CMK (cell line): Measurements from ENCODE around the gene NFIX.

Experiments used
- DNase-seq: peaks from one replicate; pipeline ENCODE4 v3.0.0-alpha.2; 2010; ENCODE audit warnings: low read depth

Gene NFIX

DNA sequence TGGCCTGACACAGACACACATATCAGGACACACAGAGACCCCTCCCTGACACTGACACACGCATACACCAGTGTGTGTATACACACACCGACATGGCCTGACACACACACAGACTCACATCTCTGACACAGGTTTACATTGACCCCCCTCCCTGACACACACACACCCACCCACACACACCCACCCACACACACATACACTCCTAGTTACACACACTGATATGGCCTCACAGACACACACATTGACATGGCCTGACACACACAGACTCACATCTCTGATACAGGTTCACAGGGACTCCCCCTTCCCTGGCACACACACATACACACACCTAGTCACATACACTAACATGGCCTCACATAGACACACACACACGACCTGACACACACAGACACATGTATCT, 4.4 kb upstream of the NFIX start:
- DNase-seq, result no peak

- no peak for DNase-seq
These were observed 4.0 kb upstream of the NFIX start for GRCh38 chr19:12991296-12991695.

GRCh38 chr19:12992729-12993128, 2.5 kb upstream of the NFIX start:
- no peak for DNase-seq

DNA sequence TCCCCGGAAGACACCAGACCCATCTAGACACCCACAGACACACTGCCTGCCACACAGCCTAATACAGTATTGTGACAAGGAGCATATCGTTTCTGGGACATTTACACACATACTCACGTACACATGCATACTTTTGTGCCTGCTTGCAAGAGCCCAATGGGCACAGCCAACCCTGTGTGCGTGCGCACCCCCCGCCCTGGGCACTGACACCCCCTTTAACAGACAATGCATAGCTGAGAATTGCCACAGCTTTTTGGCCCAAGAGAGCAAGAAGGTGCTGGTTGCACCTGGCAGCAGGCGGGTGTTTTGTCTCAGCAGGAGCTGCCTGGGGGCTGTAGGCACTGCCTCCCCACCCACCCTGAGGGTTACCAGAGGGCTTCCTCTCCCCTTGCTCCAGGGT, 1.7 kb upstream of the NFIX start:
- DNase-seq, result no peak

GRCh38 chr19:12995596-12996405, 526 bp downstream of the NFIX start:
- peak; percentile 45 for DNase-seq

DNA sequence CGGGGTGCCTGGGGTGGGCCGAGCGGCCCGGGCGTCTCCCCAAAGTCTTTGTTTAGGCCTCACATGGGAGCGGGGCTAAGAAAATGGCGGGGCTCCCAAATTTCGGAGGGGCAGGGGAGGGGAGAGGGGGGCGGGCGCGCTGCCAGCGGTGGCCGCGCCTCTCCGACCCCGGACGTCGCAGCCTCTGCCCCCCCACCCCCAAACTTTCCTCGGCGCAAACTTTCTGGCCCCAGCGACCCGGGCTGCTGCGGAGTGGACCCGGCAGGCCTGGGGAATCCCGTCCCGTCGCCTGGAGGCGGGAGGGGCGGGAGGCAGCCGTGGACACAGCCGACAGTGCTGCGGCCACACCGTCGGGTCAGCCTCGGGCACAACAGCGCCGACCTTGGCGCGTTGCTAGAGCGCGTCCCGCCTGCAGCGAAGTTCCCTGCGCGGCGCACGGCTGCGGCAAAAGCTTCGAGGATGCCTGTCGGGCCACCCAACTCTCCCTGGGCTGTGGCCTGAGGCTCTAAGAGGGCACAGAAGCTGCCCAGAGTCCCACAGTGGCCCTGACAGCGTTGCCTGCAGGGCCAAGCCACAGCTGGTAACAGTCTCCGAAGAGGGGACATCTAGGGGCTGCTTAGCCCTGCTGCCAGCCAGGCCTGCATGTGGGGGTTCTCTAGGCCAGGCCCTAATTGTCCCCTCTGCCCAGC, 1.3 kb downstream of the NFIX start:
- DNase-seq, result no peak

DNA sequence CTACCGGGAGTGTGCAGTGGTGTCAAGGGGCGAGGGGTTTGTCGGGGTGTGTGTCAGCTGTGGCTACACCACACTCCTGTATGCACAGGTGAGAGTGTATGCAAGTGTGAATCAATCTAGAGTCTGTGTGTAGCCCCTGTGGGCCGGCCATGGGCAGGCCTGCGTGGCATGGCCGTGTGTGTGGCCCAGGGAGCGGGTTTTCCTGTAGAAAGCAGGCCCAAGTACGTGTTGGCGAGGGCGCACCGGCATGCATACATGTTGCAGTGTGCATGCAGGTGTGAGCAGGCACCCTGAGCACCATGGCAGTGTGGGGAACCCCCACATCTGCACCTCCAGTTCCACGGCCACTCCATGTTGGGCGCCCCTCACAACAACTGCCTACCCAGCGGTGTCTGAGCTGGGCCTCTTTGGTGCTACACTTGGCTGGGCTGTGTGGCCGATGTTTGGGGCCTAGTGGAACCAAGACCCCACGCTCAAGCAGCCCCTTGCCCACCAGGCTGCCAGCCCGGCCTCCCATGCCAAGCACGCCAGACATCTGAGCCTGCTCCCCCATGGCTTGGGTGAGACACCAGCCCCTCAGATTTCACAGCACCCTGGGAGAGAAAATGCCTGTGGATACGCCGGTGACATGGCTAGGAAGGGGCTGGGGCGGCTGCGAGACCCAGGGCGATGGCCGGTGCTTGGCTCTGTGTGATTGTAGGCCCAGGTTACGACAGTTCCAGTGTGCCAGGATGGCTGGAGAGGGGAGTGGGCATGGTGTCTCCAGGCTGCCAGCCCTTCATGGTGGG, 2.1 kb downstream of the NFIX start:
- DNase-seq, result no peak

DNA sequence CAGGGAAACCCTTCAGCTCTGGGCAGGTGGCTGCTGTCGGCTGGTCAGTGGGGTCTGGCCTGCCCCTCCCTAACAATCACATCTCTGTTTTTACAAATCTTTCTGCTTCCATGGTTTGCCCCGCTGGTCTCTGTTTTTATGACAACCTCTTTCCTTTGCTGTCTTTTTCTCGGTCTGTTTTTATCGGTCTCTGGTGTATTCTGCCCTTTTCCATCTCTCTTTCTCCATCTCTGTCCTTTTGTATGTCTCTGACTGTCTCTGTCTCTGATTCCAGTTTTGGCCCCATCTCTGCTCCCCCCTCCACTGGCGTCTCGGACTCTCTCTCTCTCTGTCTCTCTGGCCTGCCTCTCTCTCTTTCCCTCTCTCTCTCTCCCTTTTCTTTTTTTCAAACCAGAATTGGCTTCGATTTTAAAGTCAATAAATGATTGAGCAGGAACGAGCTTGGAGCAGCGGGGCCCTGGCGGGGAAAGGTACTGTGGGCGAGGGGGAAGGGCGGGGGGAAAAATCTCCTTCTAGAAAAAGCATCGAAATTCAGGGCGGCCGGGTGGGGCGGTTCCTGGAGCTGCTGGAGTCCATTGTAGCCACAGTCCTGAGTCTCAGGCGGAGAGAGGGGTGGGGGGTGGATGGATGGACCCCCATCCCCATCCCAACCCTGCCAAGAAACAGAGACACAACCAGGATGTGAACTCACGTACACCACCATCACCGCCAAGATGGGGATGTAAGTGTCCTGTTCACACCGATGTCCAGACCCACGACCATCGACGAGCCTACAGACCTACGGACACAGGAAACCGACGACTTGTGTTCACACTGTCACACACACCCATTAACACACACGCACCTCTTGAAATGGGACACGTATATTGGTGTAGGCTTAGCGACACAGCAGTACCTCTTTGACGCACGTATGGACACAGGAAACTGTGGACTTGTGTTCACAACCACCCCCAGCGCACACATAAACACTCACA, 3.0 kb downstream of the NFIX start:
- no peak for DNase-seq

DNA sequence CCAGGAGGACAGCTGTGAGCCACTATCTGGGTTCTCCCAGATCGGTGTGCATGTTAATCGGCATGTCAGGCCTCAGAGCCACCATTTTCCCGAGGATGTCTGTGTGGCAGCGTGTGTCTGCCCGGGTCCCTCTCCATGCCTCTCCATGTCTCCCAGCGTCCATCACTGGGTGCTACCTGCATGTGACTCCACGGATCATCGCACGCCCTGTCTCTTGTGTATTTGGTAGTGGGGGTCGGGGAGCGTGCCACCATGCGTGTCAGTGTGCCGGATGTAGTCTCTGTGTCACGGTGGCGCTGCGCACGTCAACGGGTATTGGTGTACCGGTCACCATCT, 5.9 kb downstream of the NFIX start:
- no peak for DNase-seq

DNA sequence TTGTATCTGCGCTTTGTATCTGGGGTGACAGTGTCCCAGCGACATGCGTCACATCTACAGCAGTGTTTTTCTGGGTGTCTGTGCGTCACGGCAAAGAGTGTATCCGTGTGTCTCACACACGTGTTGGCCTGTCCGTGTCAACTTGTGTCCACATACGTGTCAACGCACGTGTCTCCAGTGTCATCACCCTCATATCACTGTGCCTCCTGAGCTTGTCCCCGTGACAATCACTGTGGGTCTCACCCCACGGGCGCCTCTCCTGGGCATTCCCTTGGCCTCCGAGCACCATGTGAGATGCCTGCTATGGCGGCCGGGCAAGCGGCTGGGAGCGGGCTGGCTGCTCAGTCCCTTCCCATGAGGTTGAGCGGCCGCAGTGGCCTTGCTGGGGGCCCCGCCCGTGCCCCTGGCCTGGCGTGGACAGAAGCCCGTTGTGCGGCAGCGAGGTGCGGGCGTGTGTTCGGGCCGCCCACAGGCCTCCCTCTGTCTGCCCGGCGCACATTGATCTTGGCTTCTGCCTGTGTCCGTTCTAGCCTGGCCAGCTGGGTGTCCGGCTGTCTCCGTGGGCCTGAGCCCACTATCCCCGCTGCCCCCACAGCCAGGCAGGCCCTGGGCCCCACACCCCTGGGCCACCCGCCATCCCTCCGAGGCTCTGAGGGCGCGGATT, 6.4 kb downstream of the NFIX start:
- no peak for DNase-seq

- no peak for DNase-seq
These were observed 7.1 kb downstream of the NFIX start for GRCh38 chr19:13002166-13002898.

- no peak for DNase-seq
These were observed 7.8 kb downstream of the NFIX start for GRCh38 chr19:13003081-13003480.

DNA sequence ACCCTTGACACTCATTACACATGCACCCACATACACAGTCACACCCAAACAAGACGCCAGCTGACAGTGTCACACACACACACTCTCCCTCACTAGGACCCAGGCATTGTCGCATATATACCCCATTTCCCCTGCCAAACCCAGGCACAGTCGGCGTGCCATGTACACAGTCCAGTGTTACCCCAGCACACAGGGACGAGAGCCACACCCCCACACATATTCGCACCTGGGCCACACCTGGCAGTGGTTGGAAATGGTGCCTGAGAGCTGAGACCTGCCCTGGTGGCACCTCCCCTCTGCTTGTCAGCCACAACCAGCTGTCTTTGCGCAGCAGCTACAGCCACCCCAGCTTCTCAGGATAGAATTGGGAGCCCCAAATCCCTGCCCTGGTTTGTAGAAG, 9.0 kb downstream of the NFIX start:
- no peak for DNase-seq

- no peak for DNase-seq
These were observed 10.0 kb downstream of the NFIX start for GRCh38 chr19:13005253-13005652.

DNA sequence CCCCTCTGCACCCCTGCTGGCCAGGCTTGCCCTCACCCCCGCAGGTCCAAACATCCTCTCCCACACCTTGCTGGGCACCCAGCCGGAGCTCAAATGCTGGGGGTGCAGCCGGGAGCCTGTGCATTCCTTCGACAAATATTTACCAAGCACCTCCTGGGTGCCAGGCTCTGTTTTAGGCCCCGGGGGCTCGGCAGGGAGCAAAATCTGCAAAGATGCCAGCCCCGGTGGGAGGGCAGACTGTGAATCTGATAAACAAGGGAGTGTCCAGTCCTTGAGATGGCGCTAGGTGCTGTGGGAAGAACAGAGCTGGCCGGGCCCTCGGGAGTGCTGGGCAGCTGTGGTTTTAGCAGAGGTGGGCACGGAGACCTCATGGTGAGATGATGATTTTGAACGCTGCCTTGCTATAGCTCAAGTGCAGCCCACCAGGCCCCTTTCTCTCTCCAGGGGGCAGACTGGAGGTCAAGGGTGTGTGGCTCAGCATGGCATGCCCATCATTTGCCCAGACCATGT, 10.6 kb downstream of the NFIX start:
- DNase-seq, result no peak

- DNase-seq, result no peak
These were observed 11.4 kb downstream of the NFIX start for GRCh38 chr19:13006431-13007281.

- DNase-seq, result no peak
These were observed 12.2 kb downstream of the NFIX start for GRCh38 chr19:13007292-13008045.

DNA sequence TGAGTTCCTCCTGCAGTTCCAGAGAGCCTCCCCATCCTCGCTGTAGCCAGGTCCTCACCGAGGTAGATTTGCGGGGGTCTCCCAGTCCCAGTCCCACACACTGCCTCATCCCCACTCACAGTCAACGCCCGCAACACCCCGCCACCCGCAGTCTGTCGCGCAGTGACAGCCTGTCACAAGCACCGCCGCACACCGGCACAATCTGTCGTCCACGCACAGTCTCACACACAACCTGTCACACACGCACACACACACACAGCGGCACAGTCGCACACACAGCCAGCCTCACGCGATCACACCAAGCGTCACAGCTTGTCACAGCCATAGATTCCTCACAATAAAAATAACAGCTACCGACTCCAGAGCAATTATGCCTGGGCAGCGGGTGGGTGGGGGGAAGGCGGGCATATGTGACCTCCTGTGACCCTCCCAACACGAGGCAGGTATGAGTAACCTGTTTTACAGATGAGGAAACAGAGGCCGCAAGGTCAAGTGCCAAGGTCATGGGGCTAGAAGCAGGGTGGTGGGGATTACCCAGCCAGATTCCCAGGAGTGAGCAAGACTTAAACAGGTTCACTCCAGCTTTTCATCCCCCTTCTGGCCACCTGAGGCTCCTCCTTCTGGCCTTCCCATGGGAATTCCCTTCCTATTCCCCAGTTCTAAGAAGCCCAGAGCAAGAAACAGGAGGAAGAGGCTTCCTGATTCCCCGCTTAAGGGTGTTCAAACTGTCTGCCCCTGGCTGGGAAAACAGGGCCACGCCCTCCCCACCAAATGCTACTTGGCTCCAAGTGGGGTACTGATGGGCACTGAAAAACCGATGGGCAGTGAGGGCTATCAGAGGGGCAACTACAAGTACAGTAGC, 13.9 kb downstream of the NFIX start:
- no peak for DNase-seq
